Kidney (tissue), 14 donors: ENCODE data around the gene ZIC2. TPM values are rescaled to one million over a fixed set of nuclear protein-coding genes. Genes with fewer than 3 reads are reported as not detected.

Experiments
- DNase-seq, 5 donors: peaks; one replicate each; pipeline ENCODE4 v3.0.0-alpha.2; 2013 to 2020
- FAIRE-seq: peaks from 2 replicates; lab custom pipeline; 2012; peaks lifted over from hg19 to GRCh38; lab: Jason Lieb, UNC
- H3K27ac ChIP-seq, 2 donors: one replicate each; pipeline ENCODE4 v1.7.0; 2013; ENCODE audit warnings: low read depth in 2 of 2, low read length in 2 of 2, inconsistent platforms in 1 of 2
- H3K27me3 ChIP-seq: one replicate; pipeline ENCODE4 v1.7.1; 2013; ENCODE audit warnings: low read length, inconsistent platforms; ENCODE audit not compliant: control insufficient read depth, insufficient read depth
- H3K36me3 ChIP-seq, 3 donors: one replicate each; pipeline versions ENCODE4 v1.7.0 to v1.7.1; 2013; ENCODE audit warnings: low read length in 3 of 3, control low read depth in 1 of 3, inconsistent platforms in 1 of 3; ENCODE audit not compliant: insufficient read depth in 3 of 3, control insufficient read depth in 2 of 3
- H3K4me1 ChIP-seq, 3 donors: one replicate each; pipeline versions ENCODE4 v1.7.0 to v1.7.1; 2013; ENCODE audit warnings: low read length in 3 of 3, inconsistent platforms in 1 of 3, low read depth in 1 of 3; ENCODE audit not compliant: control insufficient read depth in 2 of 3, insufficient read depth in 2 of 3
- H3K4me3 ChIP-seq, 3 donors: one replicate each; pipeline versions ENCODE4 v1.7.0 to v1.8.1; 2013; ENCODE audit warnings: low read length in 3 of 3, control low read depth in 1 of 3, inconsistent platforms in 1 of 3
- H3K9ac ChIP-seq, 3 donors: one replicate each; pipeline versions ENCODE4 v1.7.0 to v1.7.1; 2013; ENCODE audit warnings: low read length in 3 of 3, control low read depth in 1 of 3, inconsistent platforms in 1 of 3
- H3K9me3 ChIP-seq, 3 donors: one replicate each; pipeline versions ENCODE4 v1.7.0 to v1.7.1; 2013; ENCODE audit warnings: low read length in 3 of 3, control low read depth in 1 of 3, inconsistent platforms in 1 of 3; ENCODE audit not compliant: control insufficient read depth in 2 of 3, insufficient read depth in 1 of 3
- intact Hi-C: fragments of 100-400 bp; cut with DNase I; formaldehyde crosslinking; loops from one replicate; pipeline ENCODE4 v1.11.1; 2022
- polyA plus RNA-seq: library from polyadenylated mRNA; stranded (reverse); fragments of 350-450 nt; fragmentation: Illumina TruSeq; extraction: RNeasy Lipid Tissue Mini Kit (QIAGEN cat#74804); gene quantifications from one replicate; pipeline ENCODE4 v1.2.3, GENCODE V29; 2014; ENCODE audit warnings: low read depth, low replicate concordance; ENCODE audit not compliant: insufficient read depth
- total RNA-seq: library from RNA; stranded (reverse); fragmentation: NEBNext Ultra II Directional; extraction: Animal tissue kit (Norgen Biotek cat#: 25700); gene quantifications from one replicate; pipeline ENCODE4 v1.2.1, GENCODE V29; 2021
- TF ChIP-seq, protein P1 (sequence below): IDR thresholded peaks from 3 replicates; pipeline ENCODE4 v1.5.1; 2012; ENCODE audit warnings: mild to moderate bottlenecking, moderate library complexity, borderline replicate concordance; ENCODE audit not compliant: insufficient read depth; ENCODE audit errors: extremely low read depth
- donor health status: control.
- donor health status: control.
- donor health status: control.
- donor health status: control.
- donor health status: control.
- donor health status: DM: yes; HTN: yes; CAD: no.
- donor health status: Normal renal cell carcinoma (clear cell type).

Gene ZIC2
- total and polyA plus RNA-seq, 2 donors from 2014 or later = 0.13 to 1.4 TPM

GRCh38 chr13:99993660-99994637 lies 12.4 kb downstream of the ZIC2 start:
- Histone ChIP-seq H3K9me3 (peaks cover 0 to 9% (median 4%) of the 10 kb centered on the region in 3 donors), H3K36me3 (no peaks in the 10 kb centered on the region), H3K27ac (no peak overlapping the region), H3K9ac (no peak overlapping the region), H3K27me3 (peaks cover 81% of the 10 kb centered on the region), H3K4me1 (no peaks in the 10 kb centered on the region), H3K4me3 (no peak overlapping the region)
- FAIRE-seq (no peak), DNase-seq (peak in 4 of 5 donors; percentile 14 to 57 (median 30))
- intact Hi-C loops = no loop called here
- TF ChIP-seq, protein P1, sequence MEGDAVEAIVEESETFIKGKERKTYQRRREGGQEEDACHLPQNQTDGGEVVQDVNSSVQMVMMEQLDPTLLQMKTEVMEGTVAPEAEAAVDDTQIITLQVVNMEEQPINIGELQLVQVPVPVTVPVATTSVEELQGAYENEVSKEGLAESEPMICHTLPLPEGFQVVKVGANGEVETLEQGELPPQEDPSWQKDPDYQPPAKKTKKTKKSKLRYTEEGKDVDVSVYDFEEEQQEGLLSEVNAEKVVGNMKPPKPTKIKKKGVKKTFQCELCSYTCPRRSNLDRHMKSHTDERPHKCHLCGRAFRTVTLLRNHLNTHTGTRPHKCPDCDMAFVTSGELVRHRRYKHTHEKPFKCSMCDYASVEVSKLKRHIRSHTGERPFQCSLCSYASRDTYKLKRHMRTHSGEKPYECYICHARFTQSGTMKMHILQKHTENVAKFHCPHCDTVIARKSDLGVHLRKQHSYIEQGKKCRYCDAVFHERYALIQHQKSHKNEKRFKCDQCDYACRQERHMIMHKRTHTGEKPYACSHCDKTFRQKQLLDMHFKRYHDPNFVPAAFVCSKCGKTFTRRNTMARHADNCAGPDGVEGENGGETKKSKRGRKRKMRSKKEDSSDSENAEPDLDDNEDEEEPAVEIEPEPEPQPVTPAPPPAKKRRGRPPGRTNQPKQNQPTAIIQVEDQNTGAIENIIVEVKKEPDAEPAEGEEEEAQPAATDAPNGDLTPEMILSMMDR = no peak

DNA sequence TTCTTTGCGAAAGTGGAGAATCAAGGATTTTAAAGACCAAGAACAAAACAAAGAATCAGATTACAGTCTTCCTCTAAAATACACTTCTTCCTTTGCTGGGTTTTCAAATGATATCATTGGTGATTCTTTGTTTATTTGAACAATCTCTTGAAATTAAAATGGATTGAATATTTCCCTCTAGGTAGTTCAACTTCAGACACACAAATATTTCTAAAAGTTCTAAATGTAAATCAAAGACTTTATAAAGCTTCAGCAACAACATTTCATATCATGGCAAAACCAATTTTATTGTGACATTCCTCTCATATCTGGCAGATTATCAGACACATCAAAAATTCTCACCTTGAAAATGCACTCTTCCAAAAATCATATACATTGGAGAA lies 13.0 kb downstream of the ZIC2 start:
- Histone ChIP-seq H3K4me1 (no peaks in the 10 kb centered on the region), H3K27me3 (peaks cover 74% of the 10 kb centered on the region), H3K4me3 (no peak overlapping the region), H3K36me3 (no peaks in the 10 kb centered on the region), H3K27ac (no peak overlapping the region), H3K9ac (no peak overlapping the region), H3K9me3 (peaks cover 0 to 9% (median 4%) of the 10 kb centered on the region in 3 donors)
- TF ChIP-seq, protein P1 = no peak
- no peak for FAIRE-seq
- peak in 2 of 5 donors; percentile 17 to 48 for DNase-seq
- intact Hi-C loops = no loop called here

DNA sequence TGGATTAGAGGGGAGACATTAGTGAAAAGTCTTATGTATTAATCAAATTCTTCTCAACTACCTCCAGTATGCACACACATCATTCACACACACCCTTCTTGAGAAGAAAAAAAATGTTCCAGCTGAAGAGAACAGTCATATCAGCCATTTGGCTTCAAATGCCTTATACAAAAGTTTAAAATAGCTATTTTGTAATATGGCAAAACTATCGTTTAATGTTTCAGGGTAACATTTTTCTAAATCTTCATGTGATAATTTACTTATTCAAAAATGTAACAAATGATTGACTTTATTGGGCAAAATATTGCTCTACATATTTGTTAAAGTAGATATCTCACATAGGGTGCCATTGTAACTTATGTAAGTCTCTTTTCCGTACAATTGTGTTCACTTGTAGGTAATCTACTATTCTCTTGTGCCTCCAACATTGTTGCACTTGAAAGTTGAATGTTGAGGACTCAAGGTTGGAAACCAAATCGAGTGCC lies 13.6 kb downstream of the ZIC2 start:
- no peaks in the 10 kb centered on the region for H3K4me1 ChIP-seq
- no peak for FAIRE-seq
- intact Hi-C loops = no loop called here
- H3K36me3 ChIP-seq = no peaks in the 10 kb centered on the region
- H3K27me3 ChIP-seq = peaks cover 69% of the 10 kb centered on the region
- H3K9ac ChIP-seq = no peak overlapping the region
- H3K9me3 ChIP-seq = peaks cover 0 to 9% (median 4%) of the 10 kb centered on the region in 3 donors
- no peak overlapping the region for H3K27ac ChIP-seq
- H3K4me3 ChIP-seq = no peak overlapping the region
- TF ChIP-seq, protein P1 = no peak
- DNase-seq = no peak
